Activated CD4-positive, alpha-beta T cell treated with anti-CD3 and anti-CD28 coated beads, Interleukin-2, Interleukin-4, amounts not matched to agents 100 ng/mL and 50 ng/mL, durations not matched to agents 16 hours and 8 hours (primary cell): ENCODE measurements around the gene BACE1-AS.
"Not testable (repeated sequence)": the region's sequence is repeated elsewhere in the genome, so short reads cannot be mapped to it uniquely, and the experiment has no call there.

Experiments used
- DNase-seq: peaks from one replicate; pipeline ENCODE4 v3.0.0-alpha.2; 2020; ENCODE audit warnings: low spot score

BACE1-AS gene

DNA sequence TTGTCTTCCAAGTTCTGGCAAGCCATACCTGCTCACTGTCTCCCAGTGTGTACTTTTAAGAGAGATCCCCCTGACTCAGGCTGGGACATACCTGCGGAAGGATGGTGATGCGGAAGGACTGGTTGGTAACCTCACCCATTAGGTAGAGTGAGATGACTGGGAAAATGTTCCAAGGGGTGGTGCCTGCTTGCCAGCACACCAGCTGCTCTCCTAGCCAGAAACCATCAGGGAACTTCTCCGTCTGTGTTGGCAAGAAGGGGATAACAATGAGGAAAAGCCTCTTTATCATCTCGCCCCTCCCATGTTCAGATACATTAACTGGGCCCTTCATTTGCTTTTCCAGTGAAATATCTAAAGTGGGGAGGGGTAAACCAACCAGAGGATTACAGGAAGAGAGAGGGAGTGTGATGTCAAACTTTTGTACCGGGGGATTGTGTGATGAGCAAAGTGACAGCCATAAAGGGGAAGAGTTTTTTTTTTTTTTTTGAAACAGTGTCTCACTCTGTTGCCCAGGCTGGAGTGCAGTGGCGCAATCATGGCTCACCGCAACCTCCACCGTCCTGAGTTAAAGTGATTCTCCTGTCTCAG, at the start of gene BACE1-AS:
TSS of gene BACE1-AS (plus strand) at position 538 of the 588 bp plus-strand sequence.
- DNase-seq: no peak

DNA sequence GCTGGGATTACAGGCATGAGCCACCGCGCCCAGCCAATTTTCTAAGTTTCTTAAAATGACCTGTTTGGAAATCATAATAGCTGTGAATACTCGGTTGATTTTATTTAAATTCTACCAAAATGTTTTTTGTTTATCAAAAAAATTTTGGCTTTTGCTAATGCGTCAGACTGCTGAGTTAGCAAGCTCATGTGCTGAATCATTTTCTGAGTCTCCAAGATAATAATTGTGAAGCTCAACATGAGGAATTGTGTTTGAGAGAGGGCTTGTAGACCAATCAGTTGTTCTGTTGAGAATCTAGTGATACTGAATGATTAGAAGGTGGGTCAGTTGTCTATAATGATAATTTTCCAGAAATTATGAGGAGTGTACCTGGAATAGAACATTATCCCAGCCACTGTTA, 42.8 kb upstream of the BACE1-AS start:
- DNase-seq: no peak

DNA sequence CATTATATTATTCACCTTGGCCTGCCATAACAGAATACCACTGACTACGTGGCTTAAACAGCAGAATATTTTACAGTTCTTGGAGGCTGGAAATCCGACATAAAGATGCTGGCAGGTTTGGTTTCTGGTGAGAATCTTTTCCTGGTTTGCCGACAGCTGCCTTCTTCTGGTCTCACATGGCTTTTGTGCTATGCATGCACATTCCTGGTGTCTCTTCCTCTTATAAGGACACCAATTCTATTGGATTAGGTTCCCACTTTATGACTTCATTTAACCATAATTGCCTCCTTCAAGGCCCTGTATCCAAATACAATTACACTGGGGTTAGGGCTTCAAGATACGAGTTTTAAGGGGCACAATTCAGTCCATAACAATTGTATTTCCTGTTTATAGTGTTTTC, 41.6 kb upstream of the BACE1-AS start:
- no peak for DNase-seq

DNA sequence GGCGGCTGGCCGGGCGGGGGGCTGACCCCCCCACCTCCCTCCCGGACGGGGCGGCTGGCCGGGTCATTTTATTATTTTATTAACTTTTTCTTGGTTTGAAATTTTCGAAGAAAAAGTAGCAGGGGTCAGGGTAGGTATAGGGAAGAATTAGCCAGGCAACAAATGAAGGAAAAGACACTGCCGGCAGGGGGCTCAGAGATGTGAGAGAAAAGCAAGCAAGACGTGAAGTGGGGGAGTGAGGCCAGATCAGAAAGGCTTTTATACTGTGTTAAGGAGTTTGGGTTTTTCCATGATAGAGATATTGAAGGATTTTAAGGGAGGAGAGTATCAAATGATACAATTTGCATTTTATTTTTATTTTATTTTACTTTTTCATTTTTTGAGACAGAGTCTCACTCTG, 39.6 kb upstream of the BACE1-AS start:
- DNase-seq: no peak

DNA sequence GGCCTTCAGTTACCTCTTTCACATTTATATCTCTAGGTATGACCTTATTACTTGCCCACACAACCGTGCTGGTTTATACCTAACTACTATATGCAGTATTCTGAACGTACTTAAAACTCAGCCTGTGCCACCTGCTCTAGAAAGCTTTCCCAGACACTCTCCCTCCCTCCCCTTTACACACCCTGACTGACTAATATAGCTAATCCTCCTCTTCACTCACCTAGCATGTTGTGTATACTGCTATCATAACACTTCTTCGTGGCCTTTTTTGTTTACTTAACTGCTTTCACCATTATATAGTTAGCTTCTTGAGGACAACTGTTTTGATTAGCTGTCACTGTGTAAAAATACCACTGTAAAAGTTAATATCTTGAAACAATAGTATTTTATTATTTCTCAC, 35.2 kb upstream of the BACE1-AS start:
- no peak for DNase-seq

DNA sequence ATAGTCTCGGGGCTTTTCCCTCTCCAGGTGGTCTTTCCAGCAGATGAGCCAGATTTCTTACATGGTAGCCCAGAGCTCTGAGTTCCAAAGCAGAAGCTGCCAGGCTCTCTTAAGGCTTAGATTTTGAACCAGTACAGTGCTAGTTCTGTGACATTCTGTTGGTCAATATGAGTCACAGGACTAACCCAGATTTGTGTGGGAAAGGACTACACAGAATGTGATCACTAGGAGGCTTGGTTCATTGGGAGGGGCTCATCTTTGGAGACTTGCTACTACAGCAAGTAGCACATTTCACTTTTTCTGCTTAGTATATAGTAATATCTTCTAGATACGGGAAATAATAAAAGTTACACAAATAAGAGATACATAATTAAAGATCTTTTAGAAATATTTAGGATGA, 34.6 kb upstream of the BACE1-AS start:
- DNase-seq: no peak

GRCh38 chr11:117258576-117258975, 32.6 kb upstream of the BACE1-AS start:
- no peak for DNase-seq

DNA sequence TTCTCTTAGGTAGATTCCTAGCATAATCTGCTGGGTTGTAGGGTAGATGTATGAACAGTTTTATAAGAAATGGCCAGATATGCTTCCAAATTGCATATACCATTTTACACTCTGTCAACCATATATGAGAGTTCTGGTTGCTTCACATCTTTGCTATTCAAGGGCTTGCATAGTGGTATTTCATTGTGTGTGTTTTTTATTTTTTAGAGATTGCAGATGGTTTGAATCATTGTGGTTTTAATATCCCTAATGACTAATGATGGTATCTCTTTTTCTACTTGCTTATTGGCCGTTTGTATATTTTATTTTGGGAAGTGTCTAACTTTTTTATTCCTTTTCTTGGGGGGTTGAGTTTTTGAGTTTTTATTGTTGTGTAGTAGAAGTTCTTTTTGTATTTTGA, 31.7 kb upstream of the BACE1-AS start:
- no peak for DNase-seq

- not testable (repeated sequence) for DNase-seq
Measured at GRCh38 chr11:117264624-117265323, 26.4 kb upstream of the BACE1-AS start.

DNA sequence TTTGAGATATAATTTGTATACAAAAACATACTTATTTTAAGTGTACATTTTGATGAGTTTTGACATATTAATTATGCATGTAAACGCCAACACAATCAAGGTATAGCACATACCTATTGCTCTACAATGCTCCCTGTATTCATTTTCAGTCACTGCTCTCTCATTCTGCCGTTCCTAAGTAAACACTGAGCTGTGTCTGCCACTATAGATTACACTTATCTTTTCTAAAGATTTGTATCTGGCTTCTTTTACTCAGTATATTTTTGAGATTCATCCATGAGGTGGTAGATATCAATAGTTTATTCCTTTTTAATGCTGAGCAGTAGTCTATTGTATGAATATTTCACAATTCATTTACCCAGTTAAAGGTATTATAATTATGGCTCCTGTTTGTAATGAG, 25.4 kb upstream of the BACE1-AS start:
- no peak for DNase-seq

DNA sequence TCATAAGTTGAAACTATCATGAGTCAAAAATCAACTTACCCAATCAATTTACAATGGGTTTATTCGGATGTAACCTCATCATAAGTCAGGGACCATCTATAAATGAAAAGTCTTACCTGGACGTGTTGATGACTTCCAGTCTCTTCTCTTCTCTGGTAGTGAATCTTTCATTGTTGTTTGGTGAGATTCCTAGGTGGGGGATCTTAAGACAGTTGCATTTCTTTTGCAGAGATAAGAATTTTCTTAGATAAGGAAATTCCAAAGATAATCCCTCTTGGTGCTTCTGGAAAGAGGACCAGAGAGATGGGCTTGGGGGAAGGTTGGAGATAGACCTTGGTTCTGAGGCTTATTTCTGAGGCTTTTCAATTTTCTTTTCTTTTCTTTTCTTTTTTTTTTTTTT, 21.3 kb upstream of the BACE1-AS start:
- DNase-seq: no peak

DNA sequence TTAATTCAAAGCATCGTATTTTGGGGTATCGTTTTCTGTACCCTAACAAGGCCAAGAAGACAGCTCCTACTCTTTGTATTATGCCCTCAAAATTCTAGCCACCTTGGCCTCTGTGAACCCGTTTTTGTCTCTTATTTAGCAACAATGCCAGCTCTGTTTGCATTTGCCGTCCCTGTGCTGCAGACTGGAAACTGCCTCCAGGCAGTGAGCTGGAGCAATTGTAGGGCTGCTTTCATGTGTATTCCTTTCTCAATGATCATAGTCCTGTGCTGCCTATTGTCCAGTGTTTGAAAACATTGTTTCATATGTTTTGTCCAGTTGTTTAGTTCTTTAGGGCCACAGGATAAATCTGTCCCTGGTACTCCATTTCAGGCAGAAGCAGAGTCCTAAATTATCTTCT, 19.9 kb upstream of the BACE1-AS start:
- DNase-seq: no peak

DNA sequence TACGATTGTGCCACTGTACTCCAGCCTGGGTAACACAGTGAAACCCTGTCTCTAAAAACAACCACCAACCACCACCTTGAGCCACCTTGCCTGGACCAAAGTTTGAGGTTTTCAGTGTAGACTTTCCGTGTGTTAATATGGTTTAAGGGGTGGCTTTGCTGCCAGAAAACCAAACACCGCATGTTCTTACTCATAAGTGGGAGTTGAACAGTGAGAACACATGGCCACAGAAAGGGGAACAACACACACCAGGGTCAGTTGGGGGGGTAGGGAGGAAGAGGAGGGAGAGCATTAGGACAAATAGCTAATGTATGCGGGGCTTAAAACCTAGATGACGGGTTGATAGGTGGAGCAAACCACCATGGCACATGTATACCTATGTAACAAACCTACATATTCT, 19.0 kb upstream of the BACE1-AS start:
- DNase-seq: not testable (repeated sequence)

DNA sequence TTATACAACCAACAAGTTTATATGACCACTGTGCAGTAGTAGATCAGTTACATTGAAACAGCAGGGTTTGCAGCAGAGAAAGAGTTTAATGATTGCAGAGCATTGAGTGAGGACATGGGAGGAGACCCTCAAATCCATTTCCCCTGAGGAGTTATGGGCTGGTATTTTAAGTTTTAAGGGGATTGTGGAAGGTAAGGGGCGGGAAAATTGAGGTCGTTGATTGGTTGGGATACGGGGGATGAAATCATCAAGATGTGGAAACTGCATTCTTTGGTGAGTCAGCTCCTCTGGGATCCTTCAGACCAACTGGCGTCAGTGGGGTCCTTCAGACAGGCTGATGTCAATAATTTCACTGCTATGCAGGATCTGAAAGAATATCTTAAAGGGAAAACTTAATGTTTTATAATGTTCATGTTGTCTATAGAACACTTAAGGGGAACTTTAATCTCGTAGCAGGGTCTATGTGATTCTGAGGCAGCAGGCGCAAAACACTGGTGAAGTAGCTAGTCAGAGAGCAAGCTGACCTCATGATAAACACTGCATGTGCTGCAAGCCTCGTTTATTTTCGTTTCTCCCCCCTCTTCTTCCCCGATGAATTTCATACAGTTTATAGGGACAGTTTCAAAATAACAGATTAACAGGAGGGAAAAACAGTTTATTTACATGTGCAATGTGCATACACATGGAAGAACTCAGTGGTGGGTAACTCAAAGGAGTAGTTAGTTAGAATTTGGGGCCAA, 17.4 kb upstream of the BACE1-AS start:
- no peak for DNase-seq

GRCh38 chr11:117278347-117278746, 12.8 kb upstream of the BACE1-AS start:
- DNase-seq: no peak

- peak; percentile 46 for DNase-seq
Measured at GRCh38 chr11:117279711-117280376, 11.3 kb upstream of the BACE1-AS start.

DNA sequence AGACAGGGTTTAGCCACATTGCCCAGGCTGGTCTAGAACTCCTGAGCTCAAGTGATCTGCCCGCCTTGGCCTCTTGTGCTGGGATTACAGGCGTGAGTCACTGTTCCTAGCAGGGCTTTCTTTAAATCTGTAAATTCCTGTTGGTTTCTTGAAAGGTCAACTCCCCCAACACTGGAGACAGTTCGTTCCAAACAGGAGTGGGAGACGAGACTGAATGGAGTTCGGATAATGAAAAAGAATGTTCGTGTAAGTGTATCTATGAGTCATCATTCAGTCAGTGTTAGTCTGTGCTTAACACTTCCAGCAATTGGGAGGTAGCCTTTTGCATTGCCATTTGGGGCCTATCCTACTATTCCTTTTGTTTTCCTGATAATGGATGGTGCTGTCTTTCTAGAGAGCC, 10.0 kb upstream of the BACE1-AS start:
- no peak for DNase-seq

GRCh38 chr11:117281869-117282268, 9.3 kb upstream of the BACE1-AS start:
- no peak for DNase-seq

DNA sequence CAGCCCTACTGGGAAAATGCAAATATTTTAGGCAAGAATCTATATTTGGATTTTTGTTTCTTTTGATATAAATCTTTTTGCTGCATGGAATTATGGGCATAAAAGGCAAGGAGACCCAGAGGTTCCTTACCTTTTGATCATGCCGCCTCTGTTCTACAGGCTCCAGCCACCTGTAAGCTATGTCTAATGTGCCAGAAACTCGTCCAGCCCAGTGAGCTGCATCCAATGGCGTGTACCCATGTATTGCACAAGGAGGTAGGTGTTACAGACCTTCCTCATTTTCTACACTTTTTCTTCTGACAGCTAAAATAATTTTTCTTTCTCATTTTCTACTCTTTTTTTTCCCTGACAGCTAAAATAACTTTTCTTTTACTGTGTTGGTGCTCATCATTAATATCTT, 8.2 kb upstream of the BACE1-AS start:
- no peak for DNase-seq

- DNase-seq: no peak
Measured at GRCh38 chr11:117284053-117284452, 7.1 kb upstream of the BACE1-AS start.

DNA sequence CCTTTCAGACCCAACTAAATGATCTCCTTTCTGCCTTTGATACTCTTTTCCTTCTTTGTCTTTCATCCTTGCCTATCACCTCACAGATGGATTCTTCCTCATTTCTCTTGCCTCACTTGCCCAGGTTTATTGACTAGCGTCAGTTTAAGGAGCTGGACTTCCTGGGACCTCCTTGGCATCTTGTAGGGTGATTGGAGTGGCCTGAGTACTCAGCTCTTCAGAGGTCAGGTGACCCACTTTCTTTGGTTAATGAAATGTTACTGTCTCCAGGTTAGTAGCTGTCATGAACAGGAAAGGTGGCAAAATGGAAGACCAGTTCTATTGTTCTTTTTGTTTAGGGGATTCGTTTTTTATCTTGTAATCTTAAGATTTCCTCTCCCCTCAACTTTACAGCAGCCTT, 4.6 kb upstream of the BACE1-AS start:
- DNase-seq: no peak

DNA sequence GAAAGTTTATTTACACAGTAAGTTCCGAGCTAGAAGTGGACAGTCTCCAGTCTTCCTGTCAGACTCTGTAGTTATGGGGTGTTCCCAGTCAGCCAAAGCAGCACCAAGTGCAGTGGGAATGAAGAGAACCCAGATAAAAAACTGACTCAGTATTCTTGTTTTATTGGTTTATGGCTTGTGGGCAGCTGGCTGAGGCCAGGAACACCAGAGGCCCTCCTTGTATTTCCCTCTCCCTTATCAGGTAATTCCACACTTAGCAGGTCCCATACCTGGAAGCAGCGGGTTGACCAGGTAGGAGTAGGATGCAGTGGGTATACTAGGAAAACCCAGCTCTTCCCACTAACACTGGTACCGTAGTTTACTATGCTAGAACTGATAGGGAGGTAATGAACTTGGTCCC, 3.5 kb upstream of the BACE1-AS start:
- DNase-seq: no peak

GRCh38 chr11:117289795-117290194, 1.4 kb upstream of the BACE1-AS start:
- DNase-seq: no peak
